Endothelial cell of umbilical vein (primary cell): ENCODE results near the gene SLC35G4. TPM values are rescaled to one million over a fixed set of nuclear protein-coding genes. Genes with fewer than 3 reads are reported as not detected.

Source experiments
- BruUV-seq: library from RNA; stranded (reverse); fragments of 400-500 nt; replicated peaks from 2 replicates; lab custom pipeline; 2021; lab: Mats Ljungman, UMichigan
- CTCF ChIA-PET: fragments of 300-600, 350-600 bp; sonication (Branson Sonifier 250); formaldehyde crosslinking; loops from one replicate; lab custom pipeline; 2021; ENCODE audit warnings: antibody characterized with exemption, inconsistent platforms; lab: Charles Lee
- POLR2A ChIA-PET: fragments of 300-600, 350-600 bp; sonication (Branson Sonifier 250); formaldehyde crosslinking; loops from one replicate; lab custom pipeline; 2021; ENCODE audit warnings: antibody characterized with exemption, inconsistent platforms; lab: Charles Lee
- DNase-seq: peaks from one replicate; pipeline ENCODE4 v3.0.0-alpha.2; 2011; ENCODE audit warnings: low read depth, low spot score
- FAIRE-seq: peaks from 2 replicates; lab custom pipeline; 2011; peaks lifted over from hg19 to GRCh38; lab: Jason Lieb, UNC
- H2AFZ ChIP-seq: 2 replicates; pipeline ENCODE4 v1.6.0; 2012; ENCODE audit warnings: low read depth, low read length, control low read depth, inconsistent platforms
- H3K27ac ChIP-seq: 2 replicates; pipeline ENCODE4 v1.5.1; 2011; ENCODE audit warnings: low read depth, mild to moderate bottlenecking, control low read depth, low read length, moderate library complexity; ENCODE audit not compliant: insufficient read depth
- H3K27me3 ChIP-seq, 2 experiments: 2 replicates each; pipeline versions ENCODE4 v1.6.0 to v1.6.1; 2011; ENCODE audit warnings: low read length in 2 of 2, mixed read lengths in 1 of 2; ENCODE audit not compliant: control insufficient read depth in 2 of 2, insufficient read depth in 2 of 2
- H3K36me3 ChIP-seq, 2 experiments: 2 replicates in 1 of 2; 3 replicates in 1 of 2; pipeline ENCODE4 v1.5.1; 2011; ENCODE audit warnings: low read length in 2 of 2, mild to moderate bottlenecking in 1 of 2, moderate library complexity in 1 of 2; ENCODE audit not compliant: control insufficient read depth in 2 of 2, insufficient read depth in 2 of 2; ENCODE audit errors: extremely low read depth in 1 of 2
- H3K4me1 ChIP-seq: 3 replicates; pipeline ENCODE4 v1.5.1; 2011; ENCODE audit warnings: mild to moderate bottlenecking, low read length; ENCODE audit not compliant: control insufficient read depth, insufficient read depth; ENCODE audit errors: extremely low read depth
- H3K4me2 ChIP-seq: 2 replicates; pipeline ENCODE4 v1.6.1; 2011; ENCODE audit warnings: low read length, control low read depth, mixed read lengths; ENCODE audit not compliant: insufficient read depth
- H3K4me3 ChIP-seq, 3 experiments: fragments of 200-600 bp in 1 of 3; sonication (generic), shearing (Covaris generic) in 1 of 3; replicated peaks in 1 of 3; 2 replicates each; pipeline ENCODE4 v1.5.1; 2011 to 2016; ENCODE audit warnings: control low read depth in 3 of 3, low read length in 3 of 3, mild to moderate bottlenecking in 2 of 3, inconsistent platforms in 1 of 3, low read depth in 1 of 3, moderate library complexity in 1 of 3; ENCODE audit not compliant: insufficient read depth in 1 of 3
- H3K79me2 ChIP-seq: 2 replicates; pipeline ENCODE4 v1.6.0; 2012; ENCODE audit warnings: low read length, inconsistent platforms; ENCODE audit not compliant: control insufficient read depth, insufficient read depth
- H3K9ac ChIP-seq: replicated peaks from 2 replicates; pipeline ENCODE3; 2011; ENCODE audit warnings: low read length, control low read depth; ENCODE audit not compliant: insufficient read depth; ENCODE audit errors: extremely low read depth
- H3K9me1 ChIP-seq: replicated peaks from 3 replicates; pipeline ENCODE4 v1.6.0; 2011; ENCODE audit warnings: mild to moderate bottlenecking, low read length; ENCODE audit not compliant: control insufficient read depth, insufficient read depth; ENCODE audit errors: extremely low read depth
- H3K9me3 ChIP-seq: replicated peaks from 2 replicates; pipeline ENCODE4 v1.5.1; 2012; ENCODE audit warnings: low read length, inconsistent platforms; ENCODE audit not compliant: control insufficient read depth, insufficient read depth
- H4K20me1 ChIP-seq: replicated peaks from 2 replicates; pipeline ENCODE3; 2011; ENCODE audit warnings: mild to moderate bottlenecking, low read length; ENCODE audit not compliant: control insufficient read depth, insufficient read depth; ENCODE audit errors: extremely low read depth
- EZH2 ChIP-seq: IDR thresholded peaks from 2 replicates; pipeline ENCODE4 v1.6.1; 2012; ENCODE audit warnings: borderline replicate concordance, low read depth, mild to moderate bottlenecking, moderate library complexity, low read length, inconsistent platforms; ENCODE audit not compliant: severe bottlenecking
- FOS ChIP-seq: IDR thresholded peaks from 2 replicates; pipeline ENCODE4 v1.6.1; 2011; ENCODE audit warnings: mild to moderate bottlenecking, low read length, moderate library complexity, borderline replicate concordance; ENCODE audit not compliant: insufficient read depth
- GATA2 ChIP-seq: IDR thresholded peaks from 2 replicates; pipeline ENCODE4 v1.7.0; 2011; ENCODE audit warnings: low read depth, mild to moderate bottlenecking, moderate library complexity, mixed read lengths, low read length; ENCODE audit not compliant: insufficient read length, insufficient read depth
- JUN ChIP-seq: IDR thresholded peaks from 2 replicates; pipeline ENCODE4 v1.6.1; 2011; ENCODE audit warnings: borderline replicate concordance, low read depth; ENCODE audit not compliant: insufficient read length, insufficient read depth
- MYC ChIP-seq: IDR thresholded peaks from one replicate; pipeline ENCODE4 v1.6.1; 2011; ENCODE audit warnings: mild to moderate bottlenecking, low read depth, low read length
- POLR2A ChIP-seq: IDR thresholded peaks from 2 replicates; pipeline ENCODE4 v1.6.1; 2012; ENCODE audit warnings: low read depth, mild to moderate bottlenecking, control low read depth, low read length
- POLR2AphosphoS5 ChIP-seq: IDR thresholded peaks from 2 replicates; pipeline ENCODE4 v1.6.1; 2012; ENCODE audit warnings: low read depth, mild to moderate bottlenecking, control low read depth, low read length, moderate library complexity; ENCODE audit not compliant: insufficient read depth
- dilution Hi-C: fragments of 300-500 bp; cut with MboI; formaldehyde crosslinking; loops from one replicate; pipeline ENCODE4 v1.15.0; 2019; ENCODE audit warnings: low sequenced_read_pairs; ENCODE audit not compliant: extremely low pct_ligation_motif_present
- intact Hi-C: fragments of 100-400 bp; cut with micrococcal nuclease; formaldehyde crosslinking; loops from one replicate; pipeline ENCODE4 v1.10.0; 2022
- polyA plus RNA-seq, 4 experiments: library from polyadenylated mRNA; depleted of rRNA in 3 of 4; stranded (reverse) in 3 of 4; unstranded in 1 of 4; fragments of >200 nt; gene quantifications; 2 replicates each; pipeline versions ENCODE4 v1.2.1 to v1.2.3, GENCODE V29; 2011 to 2012; ENCODE audit warnings: missing spikeins in 1 of 4
- total RNA-seq: library from RNA; stranded (reverse); gene quantifications from 2 replicates; pipeline ENCODE4 v1.2.3, GENCODE V29; 2021
- TF ChIP-seq, protein P1 (sequence below), 2 donors: IDR thresholded peaks; 1 replicate in 1 of 2; 2 replicates in 1 of 2; pipeline ENCODE4 v1.5.1; 2011; ENCODE audit warnings: low read length in 2 of 2, mild to moderate bottlenecking in 2 of 2, moderate library complexity in 2 of 2, control low read depth in 1 of 2, inconsistent platforms in 1 of 2, low read depth in 1 of 2; ENCODE audit not compliant: insufficient read depth in 1 of 2; ENCODE audit errors: extremely low read depth in 1 of 2
- TF ChIP-seq, protein P2 (sequence below): IDR thresholded peaks from 2 replicates; pipeline ENCODE4 v1.6.1; 2011; ENCODE audit not compliant: insufficient read depth, insufficient read length

The SLC35G4 gene
- total and polyA plus RNA-seq, 2 donors (not counting 3 experiments of a cell fraction or from before 2014, with no cell fraction given) = not detected

GRCh38 chr18:11586896-11587295 lies 22.5 kb upstream of the SLC35G4 start:
- BruUV-seq = no TSS peak
- dilution Hi-C loops (no loop called here), intact Hi-C loops (no loop called here)
- Histone ChIP-seq H3K9me1 (no peaks in the 10 kb centered on the region), H3K9me3 (no peaks in the 10 kb centered on the region), H3K36me3 (no peaks in the 10 kb centered on the region), H3K4me2 (no peak overlapping the region), H3K9ac (no peak overlapping the region), H2AFZ (no peak overlapping the region), H3K79me2 (no peaks in the 10 kb centered on the region), H3K27ac (no peak overlapping the region), H3K4me1 (no peaks in the 10 kb centered on the region), H4K20me1 (no peaks in the 10 kb centered on the region), H3K27me3 (peaks cover 0 to 2% of the 10 kb centered on the region in 2 experiments), H3K4me3 (no peak overlapping the region)
- DNase-seq (no peak), FAIRE-seq (no peak)
- CTCF ChIA-PET = interaction anchor here (1.2 kb wide), 1 partner anchor 17 kb away, joined by 3 read pairs; no protein-coding TSS in a partner anchor
- TF ChIP-seq EZH2 = no peak
- TF ChIP-seq, protein P1, sequence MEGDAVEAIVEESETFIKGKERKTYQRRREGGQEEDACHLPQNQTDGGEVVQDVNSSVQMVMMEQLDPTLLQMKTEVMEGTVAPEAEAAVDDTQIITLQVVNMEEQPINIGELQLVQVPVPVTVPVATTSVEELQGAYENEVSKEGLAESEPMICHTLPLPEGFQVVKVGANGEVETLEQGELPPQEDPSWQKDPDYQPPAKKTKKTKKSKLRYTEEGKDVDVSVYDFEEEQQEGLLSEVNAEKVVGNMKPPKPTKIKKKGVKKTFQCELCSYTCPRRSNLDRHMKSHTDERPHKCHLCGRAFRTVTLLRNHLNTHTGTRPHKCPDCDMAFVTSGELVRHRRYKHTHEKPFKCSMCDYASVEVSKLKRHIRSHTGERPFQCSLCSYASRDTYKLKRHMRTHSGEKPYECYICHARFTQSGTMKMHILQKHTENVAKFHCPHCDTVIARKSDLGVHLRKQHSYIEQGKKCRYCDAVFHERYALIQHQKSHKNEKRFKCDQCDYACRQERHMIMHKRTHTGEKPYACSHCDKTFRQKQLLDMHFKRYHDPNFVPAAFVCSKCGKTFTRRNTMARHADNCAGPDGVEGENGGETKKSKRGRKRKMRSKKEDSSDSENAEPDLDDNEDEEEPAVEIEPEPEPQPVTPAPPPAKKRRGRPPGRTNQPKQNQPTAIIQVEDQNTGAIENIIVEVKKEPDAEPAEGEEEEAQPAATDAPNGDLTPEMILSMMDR (IDR thresholded peaks at IDR 0.05; ENCODE audit: extremely low read depth in 1 of 2, insufficient read depth in 1 of 2, low read depth in 1 of 2, low read length in 2 of 2) = no peak
- no peak for TF ChIP-seq POLR2AphosphoS5
- TF ChIP-seq JUN = no peak
- TF ChIP-seq, protein P2, sequence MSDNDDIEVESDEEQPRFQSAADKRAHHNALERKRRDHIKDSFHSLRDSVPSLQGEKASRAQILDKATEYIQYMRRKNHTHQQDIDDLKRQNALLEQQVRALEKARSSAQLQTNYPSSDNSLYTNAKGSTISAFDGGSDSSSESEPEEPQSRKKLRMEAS = no peak
- TF ChIP-seq MYC = no peak
- TF ChIP-seq POLR2A = no peak
- no peak for TF ChIP-seq FOS
- TF ChIP-seq GATA2 = no peak
- POLR2A ChIA-PET = no interaction called here
